Liver (tissue), 4 donors: ENCODE data around the gene MISP3. TPM values are rescaled to one million over a fixed set of nuclear protein-coding genes. Genes with fewer than 3 reads are reported as not detected.

Experiments
- polyA plus RNA-seq, 2 donors: library from polyadenylated mRNA; stranded (reverse) in 1 of 2; unstranded in 1 of 2; fragments of 200-250 nt in 1 of 2; fragments of >200 nt in 1 of 2; fragmentation: Nextera tagmentation in 1 of 2; extraction: Ambion mirVana in 1 of 2; gene quantifications; one replicate each; pipeline versions ENCODE4 v1.2.1 to v1.2.3, GENCODE V29; 2013 to 2015
- total RNA-seq, 2 donors: library from RNA; depleted of rRNA; stranded (reverse); fragments of >200 nt; gene quantifications; one replicate each; pipeline ENCODE4 v1.2.3, GENCODE V29; 2014
- donor health status: healthy.
- donor health status: healthy.
- donor health status: healthy.

MISP3 gene
- total and polyA plus RNA-seq, 4 donors = 0.28 to 3.9 (median 2.8) TPM

Other genes starting within 250 kb of the MISP3 start
- not detected for gene NANOS3, start 195.7 kb upstream of the MISP3 start, total RNA-seq
- not detected for gene NANOS3, start 195.7 kb upstream of the MISP3 start, polyA plus RNA-seq
- gene BRME1, start 166.7 kb upstream of the MISP3 start, total RNA-seq = 1 to 10 TPM in 1 of 2 donors, under 1 TPM in 1; 0.42 to 5.3 TPM
- gene BRME1, start 166.7 kb upstream of the MISP3 start, polyA plus RNA-seq = under 1 TPM; 0.46 to 0.51 TPM
- gene CC2D1A, start 166.6 kb upstream of the MISP3 start, total RNA-seq = 10 to 100 TPM in 1 of 2 donors, 1 to 10 TPM in 1; 7.4 to 12.0 TPM
- 10 to 100 TPM in 1 of 2 donors, 1 to 10 TPM in 1; 8.4 to 11.5 TPM for gene CC2D1A, start 166.6 kb upstream of the MISP3 start, polyA plus RNA-seq
- gene PODNL1, start 134.4 kb upstream of the MISP3 start, total RNA-seq = not detected
- under 1 TPM in 1 of 2 donors, not detected in 1; 0.30 TPM for gene PODNL1, start 134.4 kb upstream of the MISP3 start, polyA plus RNA-seq
- gene DCAF15, start 120.3 kb upstream of the MISP3 start, total RNA-seq = 10 to 100 TPM in 1 of 2 donors, 1 to 10 TPM in 1; 3.8 to 10.4 TPM
- 1 to 10 TPM; 2.6 to 7.3 TPM for gene DCAF15, start 120.3 kb upstream of the MISP3 start, polyA plus RNA-seq
- 1 to 10 TPM; 3.7 to 5.6 TPM for gene RFX1, start 66.5 kb upstream of the MISP3 start, total RNA-seq
- gene RFX1, start 66.5 kb upstream of the MISP3 start, polyA plus RNA-seq = 1 to 10 TPM; 1.8 to 3.3 TPM
- gene RLN3, start 44.6 kb upstream of the MISP3 start, total RNA-seq = not detected
- gene RLN3, start 44.6 kb upstream of the MISP3 start, polyA plus RNA-seq = not detected
- 1 to 10 TPM; 1.9 to 2.8 TPM for gene IL27RA, start 41.0 kb upstream of the MISP3 start, total RNA-seq
- 1 to 10 TPM; 1.0 to 1.2 TPM for gene IL27RA, start 41.0 kb upstream of the MISP3 start, polyA plus RNA-seq
- 1 to 10 TPM; 1.4 to 6.6 TPM for gene PALM3, start 10.7 kb upstream of the MISP3 start, total RNA-seq
- gene PALM3, start 10.7 kb upstream of the MISP3 start, polyA plus RNA-seq = 10 to 100 TPM in 1 of 2 donors, 1 to 10 TPM in 1; 5.3 to 17.9 TPM
- under 1 TPM in 1 of 2 donors, not detected in 1; 0.25 TPM for gene C19orf67, start 13.0 kb downstream of the MISP3 start, total RNA-seq
- gene C19orf67, start 13.0 kb downstream of the MISP3 start, polyA plus RNA-seq = not detected
- gene SAMD1, start 18.0 kb downstream of the MISP3 start, total RNA-seq = 10 to 100 TPM in 1 of 2 donors, 1 to 10 TPM in 1; 6.4 to 33.0 TPM
- 10 to 100 TPM in 1 of 2 donors, 1 to 10 TPM in 1; 2.1 to 11.7 TPM for gene SAMD1, start 18.0 kb downstream of the MISP3 start, polyA plus RNA-seq
- 10 to 100 TPM; 28.5 to 51.9 TPM for gene PRKACA, start 45.0 kb downstream of the MISP3 start, total RNA-seq
- 10 to 100 TPM; 15.5 to 72.4 TPM for gene PRKACA, start 45.0 kb downstream of the MISP3 start, polyA plus RNA-seq
- gene ASF1B, start 63.8 kb downstream of the MISP3 start, total RNA-seq = 10 to 100 TPM in 1 of 2 donors, under 1 TPM in 1; 0.25 to 20.5 TPM
- gene ASF1B, start 63.8 kb downstream of the MISP3 start, polyA plus RNA-seq = 1 to 10 TPM in 1 of 2 donors, under 1 TPM in 1; 0.63 to 2.6 TPM
- 1 to 10 TPM in 1 of 2 donors, under 1 TPM in 1; 0.56 to 1.6 TPM for gene ADGRL1, start 133.4 kb downstream of the MISP3 start, total RNA-seq
- gene ADGRL1, start 133.4 kb downstream of the MISP3 start, polyA plus RNA-seq = under 1 TPM; 0.14 to 0.50 TPM